Stimulated activated CD4-positive, alpha-beta T cell treated with anti-CD3 and anti-CD28 coated beads, Interleukin-1b, Interleukin-23, amount 100 ng/mL, for 1 hour (primary cell): ENCODE results near the gene TRIM39.
"Not testable (repeated sequence)": the region's sequence is repeated elsewhere in the genome, so short reads cannot be mapped to it uniquely, and the experiment has no call there.

Experiments
- DNase-seq, 2 donors: peaks; one replicate each; pipeline ENCODE4 v3.0.0-alpha.2; 2020; ENCODE audit warnings: low read depth in 2 of 2

Gene TRIM39

DNA sequence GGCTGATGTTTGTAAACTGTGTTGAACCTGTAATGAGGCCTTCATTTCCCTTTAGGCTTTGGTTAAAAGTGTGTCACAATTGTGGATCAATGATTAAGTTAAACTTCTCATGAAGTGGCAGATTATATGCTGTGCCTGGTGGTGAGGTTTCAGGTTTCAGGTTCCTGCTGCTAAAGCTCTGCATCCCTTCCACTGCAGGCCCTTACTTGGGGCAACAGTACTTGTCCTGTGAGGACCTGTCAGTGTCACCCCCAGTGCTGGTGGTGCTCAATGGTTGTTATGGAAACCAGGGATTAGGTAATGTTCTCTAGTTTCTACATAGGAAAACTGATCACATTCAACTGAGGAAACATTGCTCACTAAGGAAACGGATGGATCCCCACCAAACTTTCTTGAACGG is 36.7 kb downstream of the TRIM39 start:
- DNase-seq, result no peak

DNA sequence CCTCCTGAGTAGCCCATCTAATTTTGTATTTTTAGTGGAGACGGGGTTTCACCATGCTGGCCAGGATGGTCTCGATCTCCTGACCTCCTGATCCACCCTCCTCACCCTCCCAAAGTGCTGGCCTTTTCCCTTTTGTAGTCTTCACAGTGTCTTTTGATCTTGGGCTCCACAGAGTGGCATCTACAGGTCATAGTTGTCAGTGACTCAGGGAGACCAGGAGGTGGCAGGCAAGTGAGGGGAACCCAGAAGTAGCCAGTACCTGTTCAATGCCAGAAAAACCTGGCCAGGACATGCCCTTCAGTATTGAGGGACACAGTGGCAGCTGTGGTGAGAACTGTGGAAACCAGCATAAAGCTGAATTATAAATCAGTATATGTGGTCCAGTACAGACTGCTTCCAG is 37.9 kb downstream of the TRIM39 start:
- no peak for DNase-seq

DNA sequence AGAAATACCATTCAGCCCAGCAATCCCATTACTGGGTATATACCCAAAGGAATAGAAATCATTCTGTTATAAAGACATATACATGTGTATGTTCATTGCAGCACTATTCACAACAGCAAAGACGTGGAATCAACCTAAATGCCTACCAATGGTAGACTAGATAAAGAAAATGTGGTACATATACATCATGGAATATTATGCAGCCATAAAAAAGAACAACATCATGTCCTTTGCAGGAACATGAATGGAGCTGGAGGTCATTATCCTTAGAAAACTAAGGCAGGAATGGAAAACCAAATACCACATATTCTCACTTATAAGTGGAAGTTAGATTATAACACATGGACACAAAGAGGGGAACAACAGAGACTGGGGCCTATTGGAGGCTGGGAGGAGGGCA is 42.6 kb downstream of the TRIM39 start:
- DNase-seq, result not testable (repeated sequence)

DNA sequence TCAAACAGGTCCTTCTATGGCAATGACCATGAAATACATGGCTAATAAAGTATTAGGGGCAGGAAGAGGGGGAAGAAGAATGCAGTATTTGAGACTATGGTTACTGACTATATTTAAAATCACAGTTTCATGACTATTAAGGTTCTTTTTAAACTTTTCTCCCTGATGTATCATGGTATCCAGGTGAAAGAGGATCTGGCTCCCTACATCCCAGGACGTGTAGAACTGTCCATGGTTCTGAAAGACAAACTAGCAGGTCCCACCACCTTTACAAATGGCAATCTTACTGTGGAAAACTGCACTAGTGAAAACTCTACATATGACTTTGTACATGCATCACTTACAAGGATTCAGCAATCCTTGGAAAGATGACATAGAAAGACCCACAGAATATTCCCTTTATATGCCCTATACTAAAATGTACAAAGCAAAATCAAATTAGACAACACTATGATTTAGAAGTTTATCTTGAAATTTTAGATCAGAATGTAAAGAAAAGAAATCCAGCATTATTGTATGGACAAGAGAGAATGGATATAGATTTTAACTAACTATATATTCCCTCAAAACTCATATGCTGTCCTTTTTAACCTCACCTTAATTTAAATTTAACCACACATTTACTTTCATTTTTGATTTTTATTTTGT is 51.7 kb downstream of the TRIM39 start:
- no peak for DNase-seq

DNA sequence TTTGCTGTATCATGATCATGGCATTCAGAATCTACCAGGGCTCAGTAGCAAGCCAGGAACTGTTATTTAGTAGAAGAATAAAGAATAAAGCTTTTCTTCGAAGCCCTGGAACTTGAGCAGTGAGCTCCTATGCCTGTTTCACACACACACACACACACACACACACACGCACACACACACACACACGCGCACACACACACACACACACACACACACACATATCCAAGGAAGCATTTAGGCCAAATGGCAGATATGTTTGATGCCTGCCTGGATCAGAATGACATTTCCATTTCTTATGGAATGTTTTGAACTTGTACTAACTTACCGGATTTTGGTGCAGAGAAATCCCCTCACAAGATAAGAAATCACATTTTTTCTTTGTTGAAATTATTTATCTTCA is 53.7 kb downstream of the TRIM39 start:
- DNase-seq, result no peak

DNA sequence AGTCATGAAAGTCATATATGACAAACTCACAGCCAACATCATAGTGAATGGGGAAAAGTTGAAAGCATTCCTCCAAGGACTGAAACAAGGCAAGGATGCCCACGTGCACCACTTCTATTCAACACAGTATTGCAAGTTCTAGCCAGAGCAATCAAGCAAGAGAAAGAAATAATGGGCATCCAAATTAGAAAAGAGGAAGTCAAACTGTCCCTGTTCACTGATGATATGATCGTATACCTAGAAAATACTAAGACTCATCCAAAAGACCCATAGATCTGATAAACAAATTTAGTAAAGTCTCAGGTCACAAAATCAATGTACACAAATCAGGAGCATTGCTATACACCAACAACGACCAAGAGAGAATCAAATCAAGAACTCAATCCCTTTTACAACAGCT is 59.4 kb downstream of the TRIM39 start:
- no peak for DNase-seq

DNA sequence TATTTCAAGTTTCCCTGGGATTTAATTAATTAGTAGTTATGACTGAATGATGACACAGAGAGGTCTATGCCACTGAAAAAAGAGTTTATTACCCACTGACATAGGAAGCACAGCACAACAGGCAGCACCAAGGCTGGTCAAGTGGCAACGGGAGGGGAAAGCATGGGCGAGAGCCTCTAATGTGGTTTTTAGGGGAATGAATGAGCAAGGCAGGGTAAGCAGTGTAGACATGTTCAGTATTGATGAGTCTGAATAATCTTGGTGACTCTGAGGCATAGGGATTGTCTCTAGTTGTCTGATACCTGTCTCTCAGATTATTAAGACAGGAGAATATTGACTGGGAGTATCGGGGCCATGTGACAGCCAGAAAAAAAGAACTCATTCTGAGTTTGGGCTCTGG is 64.5 kb downstream of the TRIM39 start:
- DNase-seq, result no peak
